ENCODE measurements around the gene RFC4.

- TF ChIP-seq POLR2A (IDR thresholded peaks at IDR 0.05) = no peak
- no peak for TF ChIP-seq CTCF (IDR thresholded peaks at IDR 0.05)
- TF ChIP-seq POLR2AphosphoS5 (IDR thresholded peaks at IDR 0.05) = no peak
Measured at GRCh38 chr3:186789554-186790260, 16.6 kb downstream of the RFC4 start.

Data from gastroesophageal sphincter (tissue), 3 donors.